HL-60 (cell line): ENCODE data around the gene ULK1.

Source experiments
- POLR2AphosphoS5 ChIP-seq: IDR thresholded peaks from 2 replicates; pipeline ENCODE4 v1.6.1; 2012; ENCODE audit warnings: low read depth
- TF ChIP-seq, protein P1 (sequence below): IDR thresholded peaks from one replicate; pipeline ENCODE4 v1.5.1; 2011; ENCODE audit warnings: low read length, control low read depth, inconsistent platforms; ENCODE audit not compliant: insufficient read depth

- TF ChIP-seq, protein P1, sequence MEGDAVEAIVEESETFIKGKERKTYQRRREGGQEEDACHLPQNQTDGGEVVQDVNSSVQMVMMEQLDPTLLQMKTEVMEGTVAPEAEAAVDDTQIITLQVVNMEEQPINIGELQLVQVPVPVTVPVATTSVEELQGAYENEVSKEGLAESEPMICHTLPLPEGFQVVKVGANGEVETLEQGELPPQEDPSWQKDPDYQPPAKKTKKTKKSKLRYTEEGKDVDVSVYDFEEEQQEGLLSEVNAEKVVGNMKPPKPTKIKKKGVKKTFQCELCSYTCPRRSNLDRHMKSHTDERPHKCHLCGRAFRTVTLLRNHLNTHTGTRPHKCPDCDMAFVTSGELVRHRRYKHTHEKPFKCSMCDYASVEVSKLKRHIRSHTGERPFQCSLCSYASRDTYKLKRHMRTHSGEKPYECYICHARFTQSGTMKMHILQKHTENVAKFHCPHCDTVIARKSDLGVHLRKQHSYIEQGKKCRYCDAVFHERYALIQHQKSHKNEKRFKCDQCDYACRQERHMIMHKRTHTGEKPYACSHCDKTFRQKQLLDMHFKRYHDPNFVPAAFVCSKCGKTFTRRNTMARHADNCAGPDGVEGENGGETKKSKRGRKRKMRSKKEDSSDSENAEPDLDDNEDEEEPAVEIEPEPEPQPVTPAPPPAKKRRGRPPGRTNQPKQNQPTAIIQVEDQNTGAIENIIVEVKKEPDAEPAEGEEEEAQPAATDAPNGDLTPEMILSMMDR, result no peak
- TF ChIP-seq POLR2AphosphoS5, result no peak
Measured at GRCh38 chr12:131844656-131845055, 49.8 kb upstream of the ULK1 start.
